HepG2 (cell line): ENCODE results near the gene FDPS. TPM values are rescaled to one million over a fixed set of nuclear protein-coding genes. Genes with fewer than 3 reads are reported as not detected.

ENCODE experiments used
- DMTF1 ChIP-seq: sonication (generic); formaldehyde crosslinking; IDR thresholded peaks from 2 replicates; pipeline ENCODE4 v1.4.0; 2020; ENCODE audit warnings: mild to moderate bottlenecking, missing genetic modification reagents
- HBP1 ChIP-seq: IDR thresholded peaks from 2 replicates; pipeline ENCODE4 v1.6.1; 2016; ENCODE audit warnings: low read depth, control low read depth
- JDP2 ChIP-seq: sonication (generic); formaldehyde crosslinking; IDR thresholded peaks from 2 replicates; pipeline ENCODE4 v1.8.1; 2022; ENCODE audit warnings: missing genetic modification reagents, borderline replicate concordance
- NR2F6 ChIP-seq, 2 experiments: IDR thresholded peaks; 2 replicates each; pipeline ENCODE4 v1.6.1; 2016; ENCODE audit warnings: antibody characterized with exemption in 1 of 2, mild to moderate bottlenecking in 1 of 2
- SMARCC2 ChIP-seq: fragments of 450-650 bp; IDR thresholded peaks from 2 replicates; pipeline ENCODE4 v1.6.1; 2017; ENCODE audit warnings: antibody characterized with exemption, mild to moderate bottlenecking
- ZBTB44 ChIP-seq: sonication (generic); formaldehyde crosslinking; IDR thresholded peaks from 2 replicates; pipeline ENCODE4 v1.4.0; 2020; ENCODE audit warnings: missing genetic modification reagents
- ZC3H4 ChIP-seq: sonication (generic); formaldehyde crosslinking; IDR thresholded peaks from 2 replicates; pipeline ENCODE4 v1.4.0; 2020; ENCODE audit warnings: missing genetic modification reagents, borderline replicate concordance
- ZFP36L1 ChIP-seq: sonication (generic); formaldehyde crosslinking; IDR thresholded peaks from 2 replicates; pipeline ENCODE4 v1.8.0; 2022; ENCODE audit warnings: mild to moderate bottlenecking, missing genetic modification reagents, moderate library complexity
- ZNF318 ChIP-seq: sonication (generic); formaldehyde crosslinking; IDR thresholded peaks from 2 replicates; pipeline ENCODE4 v1.4.0; 2020; ENCODE audit warnings: mild to moderate bottlenecking, missing genetic modification reagents
- polyA plus RNA-seq, 8 experiments: library from polyadenylated mRNA; depleted of rRNA in 3 of 8; stranded (reverse) in 7 of 8; unstranded in 1 of 8; fragments of >200 nt; fragmentation: Illumina TruSeq in 4 of 8; extraction: Trizol in 4 of 8; gene quantifications; 2 replicates each; pipeline versions ENCODE4 v1.2.1 to v1.2.3, GENCODE V29; 2011 to 2016; ENCODE audit warnings: low read depth in 4 of 8, missing spikeins in 1 of 8, mixed read lengths in 1 of 8; ENCODE audit not compliant: insufficient read depth in 1 of 8
- total RNA-seq, 5 experiments: library from RNA; depleted of rRNA; stranded (reverse); fragments of >200 nt; fragmentation: Illumina TruSeq; extraction: Trizol; gene quantifications; 2 replicates each; pipeline ENCODE4 v1.2.3, GENCODE V29; 2016; ENCODE audit warnings: low read depth in 1 of 5

Gene FDPS
- total and polyA plus RNA-seq, 2 of the 13 experiments (the other 11 are each of a cell fraction or from before 2014, with no cell fraction given): 264 to 519 TPM

GRCh38 chr1:155300553-155301329 lies 7.9 kb upstream of the FDPS start (continued):
- TF ChIP-seq ZC3H4 (CRISPR knock-in tag) (no peak), ZNF318 (0 out of 2 replicates have a peak, but pooled peaks have one; percentile 62), SMARCC2 (no peak), ZFP36L1 (CRISPR knock-in tag) (peak; percentile 83; the same call in 1 of the 2 replicates), NR2F6 (IDR thresholded peaks at IDR 0.05) (peak; percentile 31; the same call in 1 of the 2 replicates), NR2F6 (CRISPR knock-in tag; IDR thresholded peaks at IDR 0.05) (peak; percentile 52), JDP2 (CRISPR knock-in tag) (no peak), DMTF1 (CRISPR knock-in tag) (no peak), ZBTB44 (CRISPR knock-in tag) (no peak), HBP1 (no peak)
